HG03175 (cell line): ENCODE measurements around the gene EXT2.
A peak's percentile ranks its signal among the peaks of the same experiment; 100 is the strongest.

ENCODE experiments used
- ATAC-seq: cut with Tn5 transposase; IDR thresholded peaks from one replicate; pipeline ENCODE4 v1.9.1; 2021; ENCODE audit warnings: mild to moderate bottlenecking, moderate library complexity; ENCODE audit not compliant: unreplicated experiment

The EXT2 gene

DNA sequence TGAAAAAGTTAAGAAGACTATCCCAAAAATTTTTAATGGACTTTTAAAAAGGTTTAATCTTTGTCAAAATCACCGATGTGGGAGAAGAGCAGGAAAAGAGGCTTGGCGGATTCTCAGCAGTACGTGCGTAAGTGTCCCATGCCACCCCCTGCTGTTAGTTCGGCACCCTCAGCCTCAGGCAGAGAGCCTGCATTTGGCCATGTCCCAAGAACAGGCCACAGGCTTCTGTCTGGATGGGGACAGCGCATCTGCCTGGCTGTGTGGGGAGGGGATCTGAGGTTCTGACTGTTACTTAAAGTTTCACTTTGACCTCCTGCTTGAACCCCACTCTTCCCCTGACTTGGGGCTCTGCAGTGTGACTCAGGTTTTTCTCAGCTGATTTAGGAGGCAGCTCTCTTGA lies 35.3 kb downstream of the EXT2 start:
- ATAC-seq = no peak

DNA sequence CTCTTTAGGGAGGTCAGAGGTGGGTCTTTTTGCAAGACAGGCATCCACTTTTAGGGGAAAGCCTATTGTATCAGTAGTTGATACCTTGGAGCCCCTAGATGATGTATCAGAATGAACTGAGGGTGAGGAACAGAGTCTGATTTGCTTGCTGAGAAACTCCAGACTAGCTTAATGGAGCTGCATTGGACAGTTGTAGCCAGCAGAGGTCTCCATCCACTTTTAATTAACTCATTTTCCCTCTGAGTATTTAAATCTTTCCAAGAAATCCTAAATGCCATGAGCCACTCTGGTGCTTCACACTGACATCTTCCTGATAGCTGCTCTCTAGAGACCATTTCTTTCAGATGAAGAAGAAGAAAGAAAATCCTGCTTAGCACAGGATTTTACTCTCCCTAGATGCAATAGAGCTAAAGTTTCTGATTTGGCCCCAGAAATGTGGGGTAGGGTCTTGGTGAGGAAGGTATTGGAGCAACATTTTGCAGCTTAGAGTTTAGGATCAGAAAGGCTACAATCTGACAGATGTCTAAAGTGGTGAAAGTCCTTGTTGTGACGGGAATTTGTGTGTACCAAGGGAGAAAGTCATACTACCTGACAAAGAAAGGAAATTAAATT lies 38.0 kb downstream of the EXT2 start:
- ATAC-seq = no peak

DNA sequence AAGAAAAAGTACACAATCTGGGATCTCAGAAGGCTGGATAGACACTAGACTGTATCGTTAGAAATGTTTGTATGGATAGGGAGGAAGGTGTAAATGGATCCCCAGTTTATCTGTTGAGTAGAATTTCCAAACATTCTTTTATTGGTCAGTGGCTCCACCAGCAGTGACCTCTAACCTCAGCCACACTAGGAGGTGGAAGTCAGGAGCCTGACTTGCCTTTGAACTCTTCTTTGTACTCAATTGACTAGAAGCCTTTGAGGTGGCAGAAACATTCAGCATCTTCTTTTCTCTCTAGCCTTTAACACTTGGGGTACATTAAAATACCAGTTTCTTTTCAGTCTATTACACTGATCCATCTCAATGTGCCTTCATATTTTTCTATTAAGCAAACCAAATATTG lies 39.1 kb downstream of the EXT2 start:
- ATAC-seq = no peak

DNA sequence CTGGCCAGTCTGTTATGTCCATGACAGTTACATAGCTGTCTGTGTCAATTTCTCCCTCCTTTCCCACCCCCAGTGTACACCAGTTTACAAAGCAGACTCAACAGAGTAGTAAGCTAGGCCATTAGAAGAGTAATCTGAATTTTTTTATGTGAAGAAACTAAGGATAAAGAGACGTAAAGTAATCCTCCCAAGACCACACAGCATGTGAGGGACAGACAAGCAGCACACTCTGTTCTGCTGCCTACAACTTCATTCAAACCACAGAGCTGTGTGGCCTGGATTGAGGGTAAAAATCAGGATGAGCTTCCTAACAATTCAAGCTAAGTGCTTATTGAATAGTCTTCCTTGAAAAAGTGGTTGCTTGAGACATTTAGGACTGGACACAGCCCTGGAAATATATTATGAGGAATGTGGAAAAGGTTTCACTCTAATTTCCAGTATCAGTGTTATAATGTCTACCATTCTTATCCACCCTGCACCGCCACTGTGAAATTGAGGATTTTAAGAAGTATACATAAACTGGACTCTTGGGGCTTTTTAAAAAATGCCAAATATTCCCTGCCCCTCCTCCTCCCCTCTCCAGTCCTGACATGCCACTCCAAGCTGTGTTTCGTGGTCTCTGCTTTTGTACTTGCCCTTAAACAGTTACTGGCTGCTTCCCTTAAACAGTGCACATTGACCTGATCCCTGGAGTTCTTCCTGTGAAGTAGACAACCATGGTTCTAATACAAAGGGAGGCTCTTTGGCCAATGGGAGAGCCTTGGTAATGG lies 40.9 kb downstream of the EXT2 start:
- no peak for ATAC-seq

DNA sequence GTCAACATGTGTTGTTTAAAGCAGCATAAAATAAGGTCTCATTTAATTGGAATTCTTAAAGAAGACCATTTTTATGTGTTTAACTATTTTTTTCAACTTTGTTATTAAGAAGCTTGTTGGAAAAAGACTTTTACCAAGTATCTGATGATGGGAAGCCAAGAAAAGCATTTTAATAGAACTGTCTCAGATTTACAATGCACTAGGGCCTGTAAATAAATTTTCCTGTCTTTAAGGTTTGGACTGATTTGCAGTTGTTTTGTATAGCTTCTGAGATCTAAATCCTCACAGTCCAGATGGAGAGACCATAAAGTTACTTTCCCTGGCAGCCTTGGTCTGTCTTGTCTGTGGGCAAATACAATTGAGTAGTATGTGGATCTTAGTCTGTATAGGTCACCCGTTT lies 41.6 kb downstream of the EXT2 start:
- ATAC-seq = no peak

DNA sequence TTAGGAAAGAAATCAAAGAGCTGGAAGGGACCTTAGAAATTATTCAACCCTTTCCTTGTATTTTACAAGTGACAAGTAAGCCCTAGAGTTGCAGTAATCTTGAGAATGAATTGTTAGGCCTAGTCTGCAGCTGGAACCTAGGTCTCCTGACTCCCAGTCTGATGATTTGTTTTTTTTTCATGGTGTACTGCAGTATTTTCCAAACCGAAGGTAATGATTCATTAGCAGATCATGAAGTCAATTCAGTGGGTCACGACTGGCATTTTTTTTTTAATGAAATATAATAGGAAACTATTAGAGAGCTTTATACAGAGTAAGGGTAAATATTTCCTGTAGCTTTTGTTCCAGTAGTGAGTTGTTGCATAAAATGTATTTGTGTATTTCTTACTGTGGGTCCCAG lies 42.8 kb downstream of the EXT2 start:
- no peak for ATAC-seq

DNA sequence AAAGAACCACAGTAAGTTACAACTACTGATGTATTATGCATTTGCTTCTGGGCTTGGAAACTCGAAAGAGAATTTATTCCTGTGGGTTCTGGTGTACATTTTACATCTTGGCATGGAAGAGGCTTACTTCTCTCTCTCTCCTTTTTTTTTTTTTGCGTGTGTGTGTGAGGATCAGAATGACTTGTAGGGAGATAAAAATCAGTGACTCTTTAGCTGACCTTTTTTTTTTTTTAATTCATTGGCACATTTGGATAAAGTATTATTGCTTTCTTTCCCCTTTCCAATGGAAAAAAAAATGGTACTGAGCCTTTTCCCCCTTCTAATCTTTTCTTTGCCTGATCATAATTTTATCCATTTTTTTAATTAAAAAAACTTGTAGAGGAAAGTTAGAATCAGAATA lies 43.5 kb downstream of the EXT2 start:
- ATAC-seq = no peak

DNA sequence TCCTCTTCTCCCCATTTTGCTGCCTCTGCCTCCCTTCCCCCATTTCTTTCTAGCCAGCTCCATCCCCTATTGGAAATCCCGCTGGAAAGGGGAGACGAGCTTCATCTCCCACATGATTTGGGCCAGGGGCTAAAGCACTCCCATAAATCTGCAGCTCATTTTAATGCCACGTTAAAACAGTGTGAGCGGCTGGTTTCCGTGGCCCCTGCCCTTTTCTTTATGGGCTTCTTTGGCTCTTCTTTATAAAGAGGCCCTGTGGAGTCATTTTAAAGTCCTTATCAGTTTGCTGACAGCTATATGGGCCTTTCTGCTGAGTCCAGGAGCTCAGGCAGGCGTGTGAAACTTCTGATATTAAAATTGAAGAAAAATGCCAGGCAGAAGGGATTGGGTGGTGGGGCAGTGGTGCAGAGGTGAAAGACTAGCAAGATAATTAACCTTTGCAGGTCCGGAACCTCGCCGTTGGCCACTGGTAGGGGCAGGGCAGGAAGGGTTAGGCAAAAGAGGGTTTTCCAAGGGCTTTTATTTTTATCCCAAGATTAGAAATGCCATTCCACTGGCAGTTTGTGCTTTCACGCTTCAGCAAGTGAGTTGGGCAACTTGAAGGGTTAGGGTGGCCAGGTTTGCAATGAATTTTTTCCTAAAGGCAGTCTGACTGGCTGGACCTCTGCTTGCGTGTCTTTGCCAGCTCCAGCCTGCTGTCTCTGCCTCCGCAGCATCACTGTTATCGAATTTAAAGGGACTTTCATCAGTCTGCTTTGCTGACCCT lies 44.3 kb downstream of the EXT2 start:
- ATAC-seq = no peak

DNA sequence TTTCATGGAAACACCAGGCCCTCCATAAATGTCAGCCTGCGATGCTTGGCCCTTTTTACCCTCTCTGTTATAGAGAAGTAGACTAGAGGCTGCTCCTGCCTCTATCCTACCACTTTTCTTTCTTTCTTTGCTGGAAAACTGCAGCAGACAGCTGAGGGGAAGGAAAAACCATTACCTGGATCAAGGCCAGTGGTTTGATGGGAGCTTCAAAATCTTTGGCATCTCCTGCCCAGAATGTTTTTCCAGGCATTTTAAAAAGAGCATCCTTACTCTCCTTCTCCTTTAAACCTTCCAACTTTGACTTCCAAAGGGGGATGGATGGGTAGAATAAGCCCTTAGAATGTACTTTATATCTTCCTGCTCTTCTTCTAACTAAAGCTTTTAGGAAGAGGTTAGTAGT lies 44.9 kb downstream of the EXT2 start:
- no peak for ATAC-seq

DNA sequence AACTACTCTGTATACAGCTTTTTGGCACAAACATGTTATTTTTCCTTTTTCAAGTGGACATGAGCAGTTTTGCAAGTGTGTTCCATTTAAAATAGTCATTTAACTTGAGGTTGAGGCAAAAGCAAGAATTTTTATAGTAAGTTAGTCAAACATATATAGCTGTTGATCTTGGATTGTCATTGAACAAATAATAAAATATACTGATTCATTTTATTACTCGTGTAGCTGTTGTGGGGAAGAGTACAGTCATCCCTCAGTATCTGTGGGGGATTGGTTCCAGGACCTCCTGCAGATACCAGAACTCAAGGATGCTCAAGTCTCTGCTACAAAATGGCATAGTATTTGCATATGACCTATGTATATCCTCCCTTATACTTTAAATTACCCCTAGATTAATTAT lies 45.3 kb downstream of the EXT2 start:
- ATAC-seq = no peak

DNA sequence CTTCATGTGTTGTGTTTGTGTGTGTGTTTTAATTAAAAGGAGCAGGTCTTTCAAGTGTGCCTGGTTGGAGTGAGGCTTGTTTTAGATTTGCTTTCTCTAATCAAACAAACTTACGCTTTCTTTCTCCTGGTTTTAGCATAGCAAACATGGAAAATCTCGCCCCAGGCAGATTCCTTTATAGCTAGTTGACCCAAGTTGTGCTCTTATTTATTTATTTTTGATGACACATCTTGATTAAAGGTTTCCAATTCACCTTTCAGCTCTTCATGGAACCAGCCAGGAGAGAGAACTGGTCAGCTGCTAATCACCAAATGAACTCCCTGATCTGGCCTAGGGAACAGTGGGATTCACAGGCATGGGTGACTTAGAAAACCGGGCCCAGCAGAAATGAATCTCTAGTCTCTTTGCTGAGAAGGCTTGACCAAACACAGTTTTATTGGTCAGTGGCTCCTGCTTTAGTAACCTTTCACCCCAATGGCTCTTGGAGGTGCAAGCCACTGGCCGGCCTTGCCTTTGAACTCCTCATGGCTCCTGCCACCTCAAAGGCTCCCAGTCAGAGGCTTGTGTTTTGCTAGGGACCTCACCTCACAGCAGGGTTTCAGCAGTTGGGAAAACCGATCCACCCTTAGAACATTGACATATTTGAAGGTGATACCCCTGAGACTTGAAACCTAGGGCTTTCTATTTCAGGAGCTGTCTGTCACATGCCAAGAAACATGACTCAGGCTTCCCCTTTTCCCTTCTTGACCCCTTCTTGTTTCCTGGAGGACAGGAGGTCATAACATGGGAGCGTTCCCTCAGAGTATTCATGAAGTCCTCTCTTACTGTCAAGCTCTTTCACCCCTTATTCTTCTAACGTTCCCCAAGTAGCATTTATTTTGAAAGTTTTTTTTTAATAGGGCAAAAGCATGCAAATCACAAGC lies 48.8 kb downstream of the EXT2 start:
- no peak for ATAC-seq

DNA sequence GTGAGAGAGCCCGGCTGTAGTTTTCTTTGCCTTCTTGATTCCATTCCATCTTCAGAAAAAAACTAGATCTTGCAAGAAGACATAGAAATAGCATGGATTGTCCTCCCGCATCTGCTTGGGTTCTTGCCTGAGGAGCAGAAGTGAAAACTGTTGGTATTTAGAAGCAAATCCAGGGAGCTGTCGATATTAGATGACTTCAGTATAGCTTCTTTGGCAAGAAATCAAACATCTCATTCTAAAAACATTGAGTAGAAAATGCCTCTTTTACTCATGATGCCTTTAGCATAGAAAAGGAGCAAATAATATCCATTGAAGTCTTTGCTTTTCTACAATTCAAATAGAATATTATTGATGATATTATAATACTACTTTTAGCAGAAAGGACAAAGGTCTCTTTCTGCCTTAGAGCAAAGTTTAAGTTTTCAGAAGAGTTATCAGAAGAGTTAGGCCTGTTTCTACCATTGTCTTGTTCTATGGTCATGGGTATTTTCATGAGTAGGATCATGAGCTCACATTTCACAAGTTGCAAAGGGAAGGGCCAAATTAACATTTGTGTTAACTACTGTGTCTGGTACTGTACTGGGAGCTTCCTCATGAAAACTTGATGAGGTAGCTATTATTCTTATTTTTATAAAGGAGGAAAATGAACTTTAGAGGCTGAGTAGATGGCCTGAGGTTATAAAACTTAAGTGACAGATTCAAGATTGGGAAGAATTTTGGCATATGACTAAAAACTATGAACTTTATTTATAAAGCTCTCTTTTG lies 49.7 kb downstream of the EXT2 start:
- ATAC-seq = no peak

DNA sequence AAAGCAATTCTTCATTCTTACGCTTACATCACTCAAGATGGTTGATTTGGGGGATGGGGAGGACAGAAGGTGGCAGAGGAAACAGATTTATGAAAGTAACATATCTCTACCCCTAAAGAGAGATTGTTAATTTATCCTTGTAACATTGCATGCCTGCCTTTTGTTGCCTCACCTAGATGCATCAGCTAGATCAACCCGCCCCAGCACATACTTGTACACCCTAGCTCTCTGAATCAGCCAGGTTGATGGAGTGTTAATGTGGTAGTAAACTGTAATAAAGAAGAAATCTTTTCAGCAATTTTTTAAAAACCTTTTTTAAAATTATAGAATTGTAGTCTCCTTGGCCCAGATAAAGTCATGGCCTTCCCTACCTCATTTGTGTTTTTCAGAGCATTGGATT lies 51.5 kb downstream of the EXT2 start:
- ATAC-seq = no peak

DNA sequence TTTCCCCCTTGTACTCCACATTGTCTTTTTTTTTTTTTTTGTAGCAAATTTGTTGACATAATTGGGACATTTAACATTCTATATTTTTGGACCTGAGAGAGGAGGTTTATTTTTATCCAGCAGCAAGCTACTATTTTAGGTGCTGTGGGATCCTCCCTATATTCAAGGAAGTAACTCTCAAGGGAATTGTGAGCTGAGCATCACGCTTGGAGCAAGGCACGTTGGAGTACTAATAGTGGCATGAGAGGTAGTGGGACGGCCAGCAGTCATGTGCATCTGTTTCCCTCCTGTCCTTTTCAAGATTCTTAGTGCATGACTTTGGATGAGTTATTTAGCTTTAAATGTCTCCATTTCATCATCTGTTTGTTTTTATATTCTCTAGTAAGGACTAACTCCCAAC lies 52.3 kb downstream of the EXT2 start:
- no peak for ATAC-seq

DNA sequence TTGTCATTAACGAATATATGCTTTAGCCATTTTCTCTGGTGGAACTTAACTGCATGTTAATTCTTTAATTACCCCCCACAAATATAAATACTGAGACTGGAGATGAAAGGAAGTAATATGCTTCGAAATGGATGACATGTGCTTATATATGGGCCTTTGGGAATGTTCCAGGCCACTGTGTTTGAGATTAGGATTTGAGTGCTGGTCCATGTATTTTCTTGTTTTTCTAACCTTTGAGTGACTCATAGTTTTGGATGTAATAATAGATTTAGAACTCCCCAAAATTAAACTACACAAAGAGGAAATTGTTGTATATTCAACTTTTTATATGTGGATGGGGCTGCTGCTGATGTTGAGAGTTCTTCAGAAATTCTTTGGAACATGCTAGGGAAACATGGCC lies 54.2 kb downstream of the EXT2 start:
- ATAC-seq = no peak

DNA sequence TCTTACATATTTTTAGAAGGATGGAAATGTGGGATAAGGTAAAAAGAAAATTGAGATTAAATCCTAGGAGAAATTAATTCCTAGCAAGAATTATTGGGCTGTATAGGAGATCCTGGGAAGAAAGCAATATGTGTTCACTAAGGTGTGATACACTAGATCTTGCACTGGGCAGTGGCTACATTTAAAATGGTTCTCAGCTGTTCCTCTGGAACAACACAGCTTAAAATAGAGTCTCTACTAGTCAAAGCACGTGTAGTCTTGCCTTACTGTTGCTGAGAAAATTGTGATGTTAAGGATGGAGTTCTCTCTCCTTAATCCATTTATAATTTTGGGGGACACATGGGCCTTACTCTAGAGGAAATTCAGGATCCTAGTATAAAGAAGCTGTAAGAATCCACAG lies 54.9 kb downstream of the EXT2 start:
- no peak for ATAC-seq

DNA sequence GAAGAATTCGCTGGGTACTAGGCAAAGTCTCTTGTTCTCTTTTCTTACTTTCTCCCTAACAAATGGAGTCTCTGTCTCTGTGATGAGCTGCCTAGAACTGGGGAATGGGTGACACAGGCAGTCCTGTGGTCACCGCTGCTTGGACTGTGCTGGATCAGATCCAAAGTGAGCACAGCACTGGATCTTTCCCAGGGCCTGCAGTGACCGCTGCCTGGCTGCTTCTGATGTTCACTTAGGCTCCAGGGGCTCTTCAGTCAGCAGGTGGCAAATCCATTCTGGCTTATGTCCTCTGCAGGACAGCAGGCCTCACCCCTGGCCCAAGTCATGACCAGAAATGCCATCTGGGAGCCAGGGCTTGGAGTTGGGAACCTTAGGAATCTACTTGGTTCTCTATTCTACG lies 61.5 kb downstream of the EXT2 start:
- ATAC-seq = no peak

DNA sequence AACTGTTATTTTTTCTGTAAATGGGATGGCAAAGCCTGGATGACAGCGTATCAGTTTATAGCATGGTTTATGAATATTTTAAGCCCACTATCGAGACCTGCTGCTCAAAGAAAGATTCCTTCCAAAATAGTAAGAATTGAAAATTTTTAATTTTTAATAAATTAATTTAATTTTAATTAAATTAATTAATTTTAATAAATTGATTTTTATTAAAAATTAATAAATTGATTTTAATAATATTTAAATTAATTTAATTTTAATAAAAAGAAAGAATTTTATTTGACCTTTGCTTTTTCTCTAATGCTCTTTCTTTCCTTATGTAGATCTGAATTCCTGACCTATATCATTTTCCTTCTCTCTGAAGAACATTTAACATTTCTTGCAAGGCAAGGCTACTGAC lies 62.9 kb downstream of the EXT2 start:
- no peak for ATAC-seq

DNA sequence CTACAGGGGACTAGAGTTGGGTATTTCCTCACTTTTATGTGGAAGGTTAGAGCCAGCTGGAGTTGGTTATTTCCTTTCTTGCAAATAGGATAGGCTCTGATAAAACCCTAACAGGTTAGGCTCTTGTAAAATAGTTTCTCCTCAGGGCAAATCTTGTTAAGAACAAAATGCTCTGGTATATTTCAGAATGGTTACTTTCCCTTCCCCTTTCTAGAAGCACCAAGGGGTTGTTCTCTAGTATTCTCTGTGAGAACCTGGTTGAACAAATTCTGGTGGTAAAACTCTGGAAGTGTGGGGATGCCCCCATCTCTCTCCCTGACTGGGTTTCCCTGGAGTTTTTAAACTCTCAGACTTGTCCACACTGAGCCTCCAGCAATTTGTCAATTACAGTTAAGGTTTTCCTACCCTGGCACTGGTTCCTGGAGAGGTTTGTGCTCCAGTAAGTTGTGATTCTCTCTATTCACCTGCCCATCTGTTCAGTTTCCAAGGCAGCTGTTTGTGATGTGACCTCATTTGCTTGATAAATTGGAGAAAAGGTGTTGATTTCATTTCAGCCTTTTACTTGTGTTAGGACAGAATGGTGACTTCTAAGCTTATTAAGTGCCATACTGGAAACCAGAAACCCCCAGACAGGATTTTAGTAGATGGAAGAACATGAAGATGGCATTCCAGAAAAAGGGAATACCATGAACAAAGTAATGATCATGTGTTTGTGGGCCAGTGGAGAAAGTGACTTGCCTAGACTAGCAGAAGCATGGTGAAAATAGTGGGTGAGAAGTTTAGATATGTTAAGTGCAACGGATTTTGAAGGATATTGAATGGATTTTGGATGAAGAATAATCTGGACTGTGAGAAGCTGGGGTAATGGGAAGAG lies 64.6 kb downstream of the EXT2 start:
- ATAC-seq = peak; percentile 46
